Activated CD4-positive, alpha-beta T cell treated with anti-CD3 and anti-CD28 coated beads, Interleukin-2, amount 10 ng/mL, durations not matched to agents 24 days and 14 days (primary cell): ENCODE data around the gene SLC38A2. TPM values are rescaled to one million over a fixed set of nuclear protein-coding genes. Genes with fewer than 3 reads are reported as not detected.

Experiments
- DNase-seq: peaks from one replicate; pipeline ENCODE4 v3.0.0; 2022
- H3K27ac Mint-ChIP-seq: one replicate; pipeline ENCODE4 v1.8.0; 2022; ENCODE audit warnings: mild to moderate bottlenecking, mixed read lengths
- H3K27me3 Mint-ChIP-seq: one replicate; pipeline ENCODE4 v1.8.0; 2022; ENCODE audit warnings: mixed read lengths
- H3K36me3 Mint-ChIP-seq: one replicate; pipeline ENCODE4 v1.8.0; 2022; ENCODE audit warnings: low read depth, mild to moderate bottlenecking, mixed read lengths
- H3K4me1 Mint-ChIP-seq: one replicate; pipeline ENCODE4 v1.8.0; 2021; ENCODE audit warnings: mixed read lengths
- H3K4me3 Mint-ChIP-seq: one replicate; pipeline ENCODE4 v1.8.0; 2022; ENCODE audit warnings: mild to moderate bottlenecking, moderate library complexity, mixed read lengths
- H3K9me3 Mint-ChIP-seq: one replicate; pipeline ENCODE4 v1.8.0; 2021; ENCODE audit warnings: mixed read lengths
- intact Hi-C: fragments of 100-400 bp; cut with micrococcal nuclease; formaldehyde crosslinking; loops from one replicate; pipeline ENCODE4 v1.15.1; 2023
- total RNA-seq: library from RNA; stranded (reverse); gene quantifications from 2 replicates; pipeline ENCODE4 v1.2.3, GENCODE V29; 2022

SLC38A2 gene
- 158 and 168 TPM in 2 replicates for total RNA-seq

DNA sequence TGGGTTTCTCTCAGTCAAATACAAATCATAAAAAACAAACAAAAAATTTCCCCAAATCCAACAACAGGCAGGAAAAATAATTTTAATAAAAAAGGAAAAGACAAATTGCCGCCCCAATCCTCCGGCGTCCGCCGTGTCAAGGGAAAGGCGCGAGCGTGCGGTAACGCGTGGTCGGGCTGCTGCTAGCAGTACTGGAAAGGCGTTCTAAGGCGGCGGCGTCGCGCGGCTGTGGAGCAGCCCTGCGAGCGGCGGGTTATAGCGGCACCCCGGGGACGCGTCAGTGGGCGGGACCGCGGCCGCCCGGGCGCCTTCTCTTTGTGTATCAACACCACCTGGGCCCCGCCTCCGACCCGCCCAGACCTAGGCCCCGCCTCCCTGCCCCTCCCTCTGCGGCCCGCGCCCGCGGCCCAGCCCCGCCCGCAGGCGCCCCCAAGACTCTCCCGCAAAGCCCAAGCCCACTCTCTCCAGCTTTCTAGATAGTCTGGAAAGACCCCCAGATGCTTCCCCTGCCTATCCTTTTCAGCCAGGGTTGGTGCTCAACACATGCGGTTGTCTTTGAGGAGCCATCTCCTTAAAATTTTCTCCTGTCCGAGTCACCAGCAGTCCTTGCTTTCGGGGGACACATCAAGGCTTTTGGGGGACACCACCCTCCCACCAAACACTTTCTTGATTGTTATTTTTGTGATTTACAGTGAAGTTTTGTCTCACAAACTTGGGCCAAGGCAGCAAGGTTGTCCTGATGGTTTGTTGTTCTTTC, at the start of gene SLC38A2:
TSS of gene SLC38A2 (minus strand) at position 230 of the 757 bp plus-strand sequence. CDS start 1,480 bp downstream, outside the sequence.
- DNase-seq: peak; percentile 99
- intact Hi-C loops: loop anchor here (1.0 to 10.0 kb wide), 15 partner anchors 11 to 1512 kb away; partner anchors contain the start of genes ARID2 and RPAP3
- Mint-ChIP-seq H3K4me1 (peaks cover 60% of the 10 kb centered on the region), H3K27ac (peak within 1 kb of the TSS; percentile 99), H3K36me3 (peaks cover 43% of the 10 kb centered on the region), H3K27me3 (peaks cover 3% of the 10 kb centered on the region), H3K9me3 (no peaks in the 10 kb centered on the region), H3K4me3 (peak within 1 kb of the TSS; percentile 86)

DNA sequence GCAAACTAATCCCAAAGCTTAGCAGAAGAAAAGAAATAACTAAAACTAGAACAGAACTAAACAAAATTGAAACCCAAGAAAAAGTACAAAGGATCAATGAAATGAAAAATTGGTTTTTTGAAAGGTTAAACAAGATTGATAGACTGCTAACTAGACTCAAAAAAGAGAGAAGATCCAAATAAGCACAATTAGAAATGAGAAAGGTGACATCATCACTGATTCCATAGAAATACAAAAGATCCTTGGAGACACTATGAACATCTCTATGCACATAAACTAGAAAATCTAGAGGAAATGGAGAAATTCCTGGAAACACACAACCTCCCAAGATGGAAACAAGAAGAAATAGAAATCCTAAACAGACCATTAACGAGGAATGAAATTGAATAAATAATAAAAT, 47.1 kb upstream of the SLC38A2 start:
- intact Hi-C loops: no loop called here
- DNase-seq: no peak
- Mint-ChIP-seq H3K4me1 (no peaks in the 10 kb centered on the region), H3K9me3 (peaks cover 20% of the 10 kb centered on the region), H3K27me3 (peaks cover 3% of the 10 kb centered on the region), H3K36me3 (peaks cover 27% of the 10 kb centered on the region), H3K27ac (no peak overlapping the region), H3K4me3 (no peak overlapping the region)

DNA sequence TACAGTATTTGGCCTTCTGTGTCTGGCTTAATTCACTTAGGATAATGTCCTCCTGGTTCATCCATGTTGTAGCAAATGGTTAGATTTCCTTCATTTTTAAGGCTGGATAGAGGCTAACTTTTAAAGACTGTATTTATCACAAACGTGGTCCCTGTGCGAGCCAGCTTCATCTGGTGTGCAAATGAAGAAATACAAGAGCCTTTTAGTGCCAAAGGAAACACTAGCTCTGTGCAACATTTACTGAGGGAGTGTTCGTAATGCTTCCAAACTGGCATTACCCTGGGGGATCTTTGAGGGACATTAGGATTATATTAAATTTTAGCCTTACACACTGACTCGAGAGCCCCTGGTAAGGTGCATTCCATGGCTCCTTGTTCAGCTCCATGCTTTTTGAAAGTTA, 43.0 kb upstream of the SLC38A2 start:
- peaks cover 19% of the 10 kb centered on the region for H3K36me3 Mint-ChIP-seq
- no peak overlapping the region for H3K4me3 Mint-ChIP-seq
- peaks cover 5% of the 10 kb centered on the region for H3K27me3 Mint-ChIP-seq
- intact Hi-C loops: no loop called here
- H3K9me3 Mint-ChIP-seq: peaks cover 19% of the 10 kb centered on the region
- H3K27ac Mint-ChIP-seq: no peak overlapping the region
- H3K4me1 Mint-ChIP-seq: peaks cover 3% of the 10 kb centered on the region
- no peak for DNase-seq

DNA sequence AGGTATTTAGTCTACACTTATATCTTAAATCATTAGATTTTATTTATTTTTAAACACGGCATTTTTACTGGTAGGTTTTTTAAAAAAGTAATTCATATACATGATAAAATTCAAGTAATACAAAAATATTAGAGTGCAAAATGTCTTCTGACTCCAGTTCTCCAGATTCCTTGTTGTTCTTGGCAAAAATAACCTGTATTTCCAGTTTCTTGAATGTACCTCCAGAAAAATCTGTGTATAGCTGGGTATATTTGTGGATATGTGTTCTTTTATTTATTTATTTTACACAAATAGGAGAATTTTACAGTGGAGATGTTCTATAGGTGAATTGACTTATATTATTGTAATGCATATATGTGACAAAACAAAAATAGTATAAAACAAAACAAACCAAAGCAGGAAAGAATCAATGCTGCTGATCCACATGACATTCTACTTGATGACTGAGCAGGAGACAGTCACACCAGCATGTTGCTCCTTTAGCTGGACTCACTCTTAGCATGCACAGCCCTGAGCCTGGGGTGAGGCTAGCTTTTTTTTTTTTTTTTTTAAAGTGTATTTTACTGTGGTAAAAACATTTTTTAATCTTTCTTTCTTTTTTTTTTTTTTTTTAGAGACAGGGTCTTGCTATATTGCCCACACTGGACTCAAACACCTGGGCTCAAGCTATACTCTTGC, 42.2 kb upstream of the SLC38A2 start:
- peaks cover 13% of the 10 kb centered on the region for H3K9me3 Mint-ChIP-seq
- no peak overlapping the region for H3K27ac Mint-ChIP-seq
- peaks cover 5% of the 10 kb centered on the region for H3K27me3 Mint-ChIP-seq
- H3K4me1 Mint-ChIP-seq: peaks cover 3% of the 10 kb centered on the region
- H3K4me3 Mint-ChIP-seq: no peak overlapping the region
- H3K36me3 Mint-ChIP-seq: peaks cover 18% of the 10 kb centered on the region
- no peak for DNase-seq
- intact Hi-C loops: no loop called here

DNA sequence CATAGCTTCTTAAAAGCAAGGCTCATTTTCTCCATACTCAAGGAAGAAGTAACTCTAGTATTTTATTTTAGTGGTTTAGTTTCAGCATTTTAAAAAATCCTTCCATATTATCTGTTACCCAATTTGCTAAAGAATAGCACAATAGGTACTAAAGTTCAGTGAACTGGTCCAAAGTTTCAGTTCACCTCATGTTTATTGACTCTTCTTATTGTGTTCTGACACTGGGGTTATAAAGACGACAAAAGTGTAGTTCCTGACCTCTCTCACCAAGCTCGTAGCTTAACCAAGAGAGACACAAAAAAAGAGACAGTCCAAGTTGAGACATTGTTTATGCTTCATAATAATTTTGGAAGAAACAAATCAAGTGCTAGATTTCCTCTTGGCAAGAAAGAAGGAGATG, 40.8 kb upstream of the SLC38A2 start:
- peaks cover 2% of the 10 kb centered on the region for H3K27me3 Mint-ChIP-seq
- H3K4me1 Mint-ChIP-seq: peaks cover 3% of the 10 kb centered on the region
- DNase-seq: no peak
- H3K36me3 Mint-ChIP-seq: peaks cover 10% of the 10 kb centered on the region
- H3K9me3 Mint-ChIP-seq: peaks cover 7% of the 10 kb centered on the region
- no peak overlapping the region for H3K4me3 Mint-ChIP-seq
- intact Hi-C loops: no loop called here
- no peak overlapping the region for H3K27ac Mint-ChIP-seq

DNA sequence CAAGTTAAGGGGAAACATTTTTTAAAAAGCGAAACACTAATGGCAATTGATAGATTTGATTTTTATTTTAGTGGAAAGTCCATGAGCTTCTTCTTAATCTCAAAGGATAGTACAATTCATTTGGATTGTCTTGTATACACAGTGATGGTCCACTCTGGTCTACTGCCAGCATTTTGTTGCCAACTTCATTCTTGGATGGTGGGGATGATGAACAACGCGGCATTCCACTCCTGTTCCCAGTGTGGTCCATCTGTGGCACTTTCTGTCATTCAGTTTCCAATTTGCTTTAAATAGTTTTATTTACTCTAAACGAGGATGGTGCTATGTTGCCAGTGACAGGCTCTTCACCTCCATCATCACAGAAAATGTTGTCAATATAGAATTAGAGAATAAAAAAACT, 40.3 kb upstream of the SLC38A2 start:
- peaks cover 7% of the 10 kb centered on the region for H3K9me3 Mint-ChIP-seq
- H3K27ac Mint-ChIP-seq: no peak overlapping the region
- H3K27me3 Mint-ChIP-seq: peaks cover 2% of the 10 kb centered on the region
- no peak for DNase-seq
- H3K4me1 Mint-ChIP-seq: peaks cover 7% of the 10 kb centered on the region
- intact Hi-C loops: no loop called here
- no peak overlapping the region for H3K4me3 Mint-ChIP-seq
- peaks cover 6% of the 10 kb centered on the region for H3K36me3 Mint-ChIP-seq

DNA sequence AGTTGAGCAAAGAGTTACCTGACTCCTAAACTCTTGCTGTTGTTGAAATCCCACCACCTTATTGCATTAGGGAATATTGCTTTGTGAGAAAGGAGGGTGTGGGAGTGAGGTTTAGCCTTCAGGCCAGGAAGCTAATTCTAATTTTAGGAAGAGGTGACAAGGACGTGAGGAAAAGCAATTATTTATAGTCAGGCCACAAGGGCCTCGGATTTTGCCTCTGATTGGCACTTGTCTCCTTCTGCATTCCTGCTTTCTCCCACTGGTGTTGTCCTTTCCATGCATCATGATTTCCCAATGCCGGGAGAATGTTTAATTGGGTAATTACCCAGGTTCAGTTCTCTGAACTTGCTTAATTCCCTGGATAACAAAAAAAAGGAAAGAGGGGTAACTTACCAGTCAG, 37.9 kb upstream of the SLC38A2 start:
- intact Hi-C loops: no loop called here
- DNase-seq: no peak
- no peak overlapping the region for H3K27ac Mint-ChIP-seq
- H3K27me3 Mint-ChIP-seq: peaks cover 2% of the 10 kb centered on the region
- H3K36me3 Mint-ChIP-seq: peaks cover 10% of the 10 kb centered on the region
- peaks cover 24% of the 10 kb centered on the region for H3K4me1 Mint-ChIP-seq
- H3K4me3 Mint-ChIP-seq: no peak overlapping the region
- H3K9me3 Mint-ChIP-seq: peaks cover 15% of the 10 kb centered on the region

DNA sequence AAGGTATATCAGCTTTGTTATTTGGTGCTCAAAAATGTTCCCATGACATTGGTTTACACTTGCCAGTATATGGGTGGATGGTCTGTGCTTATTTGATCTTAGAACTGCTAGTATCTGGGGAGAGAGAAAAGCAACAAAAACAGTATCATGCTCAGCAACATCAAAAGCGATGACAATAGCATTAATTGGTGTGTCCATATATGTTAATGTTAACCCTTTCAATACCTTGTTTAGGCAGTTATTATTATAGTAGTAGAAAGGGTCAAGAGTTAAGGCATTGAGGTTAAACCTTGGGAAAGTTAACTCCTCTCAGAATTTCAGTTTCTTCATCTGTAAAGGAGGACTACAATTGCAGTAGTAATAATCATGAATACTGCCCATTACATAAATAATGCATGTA, 37.4 kb upstream of the SLC38A2 start:
- Mint-ChIP-seq H3K4me3 (no peak overlapping the region), H3K27ac (no peak overlapping the region), H3K27me3 (peaks cover 2% of the 10 kb centered on the region), H3K36me3 (peaks cover 13% of the 10 kb centered on the region), H3K9me3 (peaks cover 18% of the 10 kb centered on the region), H3K4me1 (peaks cover 27% of the 10 kb centered on the region)
- DNase-seq: no peak
- intact Hi-C loops: no loop called here

DNA sequence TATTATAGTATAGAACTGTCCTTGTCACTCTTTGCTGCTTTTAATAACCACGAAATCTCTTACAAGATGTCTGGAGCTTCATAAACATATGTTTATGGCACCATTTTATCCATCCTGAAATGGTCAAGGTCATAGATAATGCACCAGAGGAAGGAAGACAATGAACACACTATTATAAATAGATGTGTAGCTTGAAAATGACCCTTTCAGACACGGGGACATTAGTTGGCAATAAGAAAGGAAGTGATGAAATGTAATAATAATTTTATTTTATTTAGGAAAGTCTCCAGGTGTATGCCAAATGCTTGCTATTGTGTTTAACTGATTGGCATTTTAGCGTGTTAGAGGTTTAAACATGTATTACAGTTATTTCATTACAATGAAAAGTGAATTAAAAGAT, 36.8 kb upstream of the SLC38A2 start:
- H3K4me3 Mint-ChIP-seq: no peak overlapping the region

DNA sequence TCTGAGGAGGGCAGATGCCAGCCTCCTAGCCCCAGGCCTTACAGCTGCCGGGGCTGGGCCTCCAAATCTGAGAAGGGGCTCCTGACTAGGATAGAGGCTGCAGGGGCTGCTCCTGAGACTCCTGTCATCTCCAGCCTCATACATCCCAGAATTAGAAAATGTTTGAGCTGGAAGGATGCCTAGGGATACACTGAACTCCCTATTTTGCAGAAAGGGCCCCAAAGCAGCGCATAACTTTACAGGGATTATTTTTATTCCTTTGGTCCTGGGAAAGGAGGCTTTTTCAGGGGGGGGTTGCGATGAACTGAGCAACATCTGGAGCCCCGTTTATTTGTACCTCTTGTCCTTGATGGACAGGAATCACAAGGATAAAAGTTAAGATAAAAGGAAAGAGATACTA, 35.9 kb upstream of the SLC38A2 start:
- peaks cover 12% of the 10 kb centered on the region for H3K36me3 Mint-ChIP-seq
- no peak overlapping the region for H3K4me3 Mint-ChIP-seq
- peaks cover 41% of the 10 kb centered on the region for H3K4me1 Mint-ChIP-seq
- DNase-seq: no peak
- H3K27me3 Mint-ChIP-seq: peaks cover under 1% of the 10 kb centered on the region
- intact Hi-C loops: no loop called here
- no peak overlapping the region for H3K27ac Mint-ChIP-seq
- H3K9me3 Mint-ChIP-seq: peaks cover 18% of the 10 kb centered on the region

More for the DNA sequence above, 36.8 kb upstream of the SLC38A2 start:
- DNase-seq: no peak
- Mint-ChIP-seq H3K36me3 (peaks cover 14% of the 10 kb centered on the region), H3K27ac (no peak overlapping the region), H3K27me3 (peaks cover 2% of the 10 kb centered on the region), H3K9me3 (peaks cover 20% of the 10 kb centered on the region), H3K4me1 (peaks cover 33% of the 10 kb centered on the region)
- intact Hi-C loops: no loop called here

DNA sequence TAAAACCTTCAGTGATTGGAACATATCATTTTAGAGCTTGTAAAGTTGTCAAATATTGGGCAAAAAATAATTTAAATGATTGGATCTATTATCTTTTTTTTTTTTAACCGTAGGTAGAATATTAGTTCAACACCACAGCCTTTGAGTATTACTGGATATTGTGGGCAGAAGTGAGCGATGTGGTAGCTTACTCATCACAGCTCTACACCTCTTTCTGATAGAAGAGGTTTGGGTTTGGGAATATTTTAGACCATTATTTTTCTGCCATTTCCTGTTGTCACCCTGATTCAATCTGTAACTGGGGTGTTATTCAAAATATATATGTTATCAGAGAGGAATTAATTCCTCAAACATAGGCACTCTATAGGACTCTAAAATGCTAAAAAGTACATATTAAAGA, 34.8 kb upstream of the SLC38A2 start:
- H3K27ac Mint-ChIP-seq: no peak overlapping the region
- H3K27me3 Mint-ChIP-seq: no peaks in the 10 kb centered on the region
- H3K4me1 Mint-ChIP-seq: peaks cover 52% of the 10 kb centered on the region
- H3K9me3 Mint-ChIP-seq: peaks cover 17% of the 10 kb centered on the region
- intact Hi-C loops: loop anchor here (2.0 kb wide), 1 partner anchor 19 kb away; no protein-coding TSS in a partner anchor
- no peak for DNase-seq
- H3K36me3 Mint-ChIP-seq: peaks cover 12% of the 10 kb centered on the region
- H3K4me3 Mint-ChIP-seq: no peak overlapping the region

DNA sequence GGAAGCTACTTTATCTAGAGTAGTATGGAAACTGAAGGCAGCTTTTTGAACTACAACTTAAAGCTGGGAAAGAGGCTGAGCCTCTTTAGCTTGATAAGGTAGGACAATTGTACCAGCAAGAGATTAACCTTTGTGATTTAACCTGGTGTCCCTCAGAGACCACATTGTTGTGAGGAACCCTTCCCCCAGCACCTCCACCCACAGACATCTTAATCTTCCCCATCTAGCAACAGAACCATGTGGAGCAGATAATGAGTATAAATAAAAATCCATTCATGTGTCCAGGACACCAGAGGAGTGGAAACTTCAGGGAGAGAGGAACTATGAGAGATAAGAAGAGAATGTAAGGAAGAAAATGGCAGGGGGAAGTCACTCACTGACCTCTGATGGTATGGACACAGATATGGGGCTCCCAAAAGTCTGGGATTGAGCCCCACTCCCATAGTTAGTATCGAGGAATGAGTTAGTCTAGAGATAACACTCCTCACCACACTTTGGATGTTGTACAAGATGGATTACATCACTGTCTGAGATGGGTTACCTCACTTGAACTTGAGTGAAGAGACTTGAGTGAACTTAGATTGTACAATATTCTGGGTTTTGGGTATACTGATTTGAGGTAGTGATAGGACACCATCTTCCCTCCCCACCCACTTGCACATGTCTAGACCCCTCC, 33.9 kb upstream of the SLC38A2 start:
- Mint-ChIP-seq H3K4me1 (peaks cover 55% of the 10 kb centered on the region), H3K27me3 (no peaks in the 10 kb centered on the region), H3K36me3 (peaks cover 10% of the 10 kb centered on the region), H3K27ac (peak overlapping the region; percentile 64), H3K4me3 (no peak overlapping the region), H3K9me3 (peaks cover 15% of the 10 kb centered on the region)
- no peak for DNase-seq
- intact Hi-C loops: loop anchor here (2.0 kb wide), 1 partner anchor 18 kb away; no protein-coding TSS in a partner anchor

DNA sequence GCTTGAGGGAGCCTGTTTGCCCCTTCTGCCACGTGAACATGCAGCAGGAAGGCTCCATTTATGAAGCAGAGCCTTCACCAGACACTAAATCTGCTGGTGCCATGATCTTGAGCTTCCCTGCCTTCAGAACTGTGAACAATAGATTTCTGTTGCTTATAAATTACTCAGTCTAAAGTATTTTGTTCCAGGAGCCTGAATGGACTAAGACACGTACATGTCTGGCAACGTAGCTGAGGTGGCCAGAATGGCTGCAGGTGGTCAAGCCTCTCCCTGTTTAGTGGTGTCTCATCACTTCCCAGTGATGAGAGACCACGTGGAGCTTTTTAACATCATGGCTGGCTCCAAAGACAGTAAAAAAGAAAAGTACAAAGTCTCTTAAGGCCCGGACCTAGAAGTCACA, 32.2 kb upstream of the SLC38A2 start:
- Mint-ChIP-seq H3K4me1 (peaks cover 63% of the 10 kb centered on the region), H3K36me3 (peaks cover 11% of the 10 kb centered on the region), H3K9me3 (peaks cover 20% of the 10 kb centered on the region), H3K27ac (no peak overlapping the region), H3K4me3 (no peak overlapping the region), H3K27me3 (no peaks in the 10 kb centered on the region)
- DNase-seq: no peak
- intact Hi-C loops: loop anchor here (2.0 kb wide), 1 partner anchor 22 kb away; no protein-coding TSS in a partner anchor

DNA sequence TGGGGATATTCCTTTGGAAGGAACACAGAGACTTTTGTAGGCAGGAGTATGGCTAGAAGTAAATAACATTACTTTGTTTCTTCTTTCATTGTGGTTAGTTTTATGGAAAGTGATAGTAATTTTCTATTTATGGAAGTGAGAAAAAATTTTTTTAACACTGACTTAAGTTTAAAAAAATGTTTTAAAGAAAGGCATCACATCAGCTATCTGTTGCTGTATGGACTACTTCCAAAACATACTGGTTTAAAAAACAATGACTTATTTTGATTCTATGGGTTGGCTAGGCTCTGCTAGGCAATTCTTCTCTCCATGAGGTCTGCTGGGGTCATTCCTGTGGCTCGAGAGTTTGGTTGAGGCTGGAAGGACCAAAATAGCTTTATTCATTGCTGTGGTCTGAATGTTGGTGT, 31.7 kb upstream of the SLC38A2 start:
- Mint-ChIP-seq H3K27me3 (no peaks in the 10 kb centered on the region), H3K27ac (no peak overlapping the region), H3K9me3 (peaks cover 25% of the 10 kb centered on the region), H3K36me3 (peaks cover 12% of the 10 kb centered on the region), H3K4me1 (peaks cover 68% of the 10 kb centered on the region), H3K4me3 (peak overlapping the region; percentile 15)
- intact Hi-C loops: loop anchor here (2.0 kb wide), 1 partner anchor 21 kb away; no protein-coding TSS in a partner anchor
- DNase-seq: no peak
